HG03064 (cell line): ENCODE measurements around the gene CNGB1.
"Not testable (repeated sequence)": the region's sequence is repeated elsewhere in the genome, so short reads cannot be mapped to it uniquely, and the experiment has no call there.

Experiments
- ATAC-seq: cut with Tn5 transposase; IDR thresholded peaks from one replicate; pipeline ENCODE4 v1.9.1; 2021; ENCODE audit warnings: low read depth; ENCODE audit not compliant: unreplicated experiment

CNGB1 gene

GRCh38 chr16:57956270-57956808, 14.6 kb downstream of the CNGB1 start:
- ATAC-seq: no peak

DNA sequence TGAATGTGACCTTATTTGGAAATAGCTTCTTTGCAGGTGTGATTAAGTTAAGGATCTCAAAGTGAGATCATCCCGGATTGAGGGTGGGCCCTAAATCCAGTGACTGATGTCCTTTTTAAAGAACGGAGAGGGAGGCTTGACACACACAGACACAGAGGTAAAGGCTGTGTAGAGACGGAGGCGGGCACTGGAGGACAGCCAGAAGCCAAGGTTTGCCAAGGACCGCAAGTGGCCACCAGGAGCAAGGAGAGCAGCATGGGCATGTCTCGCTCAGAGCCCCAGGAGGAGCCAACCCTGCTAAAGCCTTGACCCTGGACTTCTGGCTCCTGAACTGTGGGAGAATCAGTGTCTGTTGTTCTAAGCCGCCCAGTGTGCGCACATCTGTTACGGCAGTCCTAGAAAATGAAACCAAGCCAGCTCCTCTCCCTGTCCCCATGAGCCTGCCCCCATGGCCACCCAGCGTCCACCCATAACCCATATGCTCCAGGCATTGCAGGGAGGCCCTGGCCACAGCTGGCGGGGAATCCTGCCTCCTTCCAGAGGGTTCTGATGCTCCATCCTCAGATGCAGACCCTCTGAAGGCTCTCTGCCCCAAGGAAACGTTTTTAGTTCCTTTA, 15.2 kb downstream of the CNGB1 start:
- ATAC-seq: no peak

DNA sequence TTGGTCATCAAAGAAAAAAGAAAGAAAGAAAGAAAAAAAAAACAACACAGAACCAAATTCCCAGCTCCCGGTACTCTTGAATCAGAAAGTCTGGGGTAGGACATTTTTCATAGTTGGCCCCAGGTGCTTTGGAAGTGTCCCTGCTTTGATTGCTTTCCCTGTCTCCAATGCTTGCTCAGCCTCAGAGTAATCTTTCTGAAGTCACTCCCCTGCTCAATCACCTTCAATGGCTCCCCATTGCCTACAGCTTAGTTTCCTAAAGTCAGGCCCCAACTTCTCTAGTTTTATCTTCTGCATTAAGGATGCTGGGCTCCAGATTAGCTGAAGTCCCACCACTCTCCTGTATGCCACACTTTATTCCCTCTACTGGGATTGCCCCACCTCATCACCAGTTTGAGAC, 17.1 kb downstream of the CNGB1 start:
- no peak for ATAC-seq

GRCh38 chr16:57952909-57953308, 18.0 kb downstream of the CNGB1 start:
- ATAC-seq: no peak

GRCh38 chr16:57951204-57951960, 19.5 kb downstream of the CNGB1 start:
- ATAC-seq: no peak

DNA sequence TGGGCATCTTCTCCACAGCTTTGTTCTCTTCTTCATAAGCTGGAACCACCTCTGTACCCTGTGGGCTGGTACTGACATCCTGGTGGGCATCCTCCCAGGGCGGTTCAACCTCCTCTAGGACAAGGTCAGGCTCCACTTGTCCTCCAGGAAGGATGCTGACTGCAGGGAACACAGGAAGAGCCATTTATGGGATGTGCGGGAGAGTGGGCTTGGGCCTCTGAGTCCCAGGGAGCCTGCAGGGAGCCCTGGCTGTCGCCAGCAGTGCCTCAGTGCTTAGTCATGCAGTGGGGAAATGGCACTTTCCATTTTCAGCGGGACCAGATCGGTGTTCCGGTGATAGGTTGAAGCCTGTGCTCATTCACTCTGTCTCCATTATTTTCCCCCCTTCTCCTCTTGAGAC, 20.5 kb downstream of the CNGB1 start:
- ATAC-seq: no peak

GRCh38 chr16:57949595-57950238, 21.2 kb downstream of the CNGB1 start:
- ATAC-seq: no peak

- no peak for ATAC-seq
Observed at GRCh38 chr16:57949013-57949412, 21.9 kb downstream of the CNGB1 start.

DNA sequence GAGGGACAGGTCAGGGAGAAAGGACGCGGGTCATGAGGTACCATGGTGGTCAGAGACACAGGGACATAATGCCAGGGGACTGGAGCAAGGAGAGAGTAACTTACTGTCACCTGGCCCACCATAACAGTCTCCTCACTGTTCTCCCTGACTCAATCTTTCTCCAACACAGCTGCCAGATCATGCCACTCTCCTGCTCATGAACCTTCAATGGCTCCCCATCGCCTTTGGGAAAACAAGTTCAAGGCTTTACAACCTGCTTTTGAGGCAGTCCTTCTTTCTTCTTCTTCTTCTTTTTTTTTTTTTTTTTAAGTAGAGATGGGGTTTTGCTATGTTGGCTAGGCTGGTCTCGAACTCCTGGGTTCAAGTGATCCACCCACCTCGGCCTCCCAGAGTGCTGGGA, 22.9 kb downstream of the CNGB1 start:
- no peak for ATAC-seq

- ATAC-seq: no peak
Observed at GRCh38 chr16:57947261-57947660, 23.7 kb downstream of the CNGB1 start.

- ATAC-seq: no peak
Observed at GRCh38 chr16:57946181-57946801, 24.6 kb downstream of the CNGB1 start.

DNA sequence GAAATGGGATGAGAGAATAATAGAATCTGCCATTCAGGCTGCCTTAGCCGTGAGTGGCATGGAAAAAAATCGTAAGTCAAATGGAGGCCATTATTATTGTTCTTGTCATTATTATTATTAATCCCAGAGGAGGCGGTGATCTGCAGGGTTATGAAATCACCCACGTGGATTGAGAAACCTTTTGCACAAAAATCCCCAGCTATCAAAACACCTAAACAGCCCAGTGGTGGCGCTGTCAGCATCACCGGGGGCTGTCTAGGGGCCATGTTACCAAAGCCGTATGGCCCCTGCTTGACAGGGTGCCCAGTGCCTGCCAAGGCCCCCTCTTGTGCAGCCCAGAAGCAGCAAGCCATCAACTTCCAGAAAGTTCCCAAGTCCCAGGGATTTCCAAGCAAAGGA, 25.2 kb downstream of the CNGB1 start:
- ATAC-seq: no peak

DNA sequence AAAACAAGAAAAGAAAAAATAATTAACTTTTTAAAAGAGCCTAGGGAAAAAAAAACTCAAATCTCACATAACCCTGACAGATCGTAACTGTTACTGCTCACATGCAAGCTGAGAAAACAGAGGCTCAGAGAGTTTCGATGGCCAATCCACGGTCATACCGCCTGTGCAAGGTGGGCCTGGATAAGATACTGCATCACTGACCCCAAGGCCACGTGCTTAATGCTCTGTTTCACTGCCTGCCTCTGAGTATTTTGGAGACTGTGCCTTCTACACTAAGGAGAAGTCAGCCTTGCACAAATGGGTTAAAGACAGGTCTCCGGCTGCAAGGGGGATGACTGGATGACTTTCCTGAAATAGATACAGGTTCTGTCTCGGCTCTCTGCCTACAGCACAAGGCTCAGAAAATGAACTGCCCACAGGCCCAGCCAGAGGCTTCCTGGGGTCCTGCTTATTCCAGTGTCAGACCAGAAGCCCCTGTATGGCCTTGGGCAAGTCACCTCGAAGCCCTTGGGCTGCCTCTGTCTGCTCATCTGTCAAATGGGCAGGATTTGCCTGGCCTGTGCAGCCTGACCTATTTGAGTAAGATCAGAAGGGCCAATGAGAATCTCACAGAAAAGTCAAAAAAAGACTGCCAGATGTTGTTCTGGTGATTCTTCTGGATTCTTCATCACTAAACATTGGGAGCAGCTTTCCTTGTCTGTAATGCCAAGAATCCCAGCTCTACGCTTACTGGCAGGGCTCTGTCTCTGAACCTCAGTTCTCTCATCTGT, 25.8 kb downstream of the CNGB1 start:
- no peak for ATAC-seq

GRCh38 chr16:57943381-57943780, 27.5 kb downstream of the CNGB1 start:
- not testable (repeated sequence) for ATAC-seq

GRCh38 chr16:57941901-57942300, 29.0 kb downstream of the CNGB1 start:
- ATAC-seq: not testable (repeated sequence)

DNA sequence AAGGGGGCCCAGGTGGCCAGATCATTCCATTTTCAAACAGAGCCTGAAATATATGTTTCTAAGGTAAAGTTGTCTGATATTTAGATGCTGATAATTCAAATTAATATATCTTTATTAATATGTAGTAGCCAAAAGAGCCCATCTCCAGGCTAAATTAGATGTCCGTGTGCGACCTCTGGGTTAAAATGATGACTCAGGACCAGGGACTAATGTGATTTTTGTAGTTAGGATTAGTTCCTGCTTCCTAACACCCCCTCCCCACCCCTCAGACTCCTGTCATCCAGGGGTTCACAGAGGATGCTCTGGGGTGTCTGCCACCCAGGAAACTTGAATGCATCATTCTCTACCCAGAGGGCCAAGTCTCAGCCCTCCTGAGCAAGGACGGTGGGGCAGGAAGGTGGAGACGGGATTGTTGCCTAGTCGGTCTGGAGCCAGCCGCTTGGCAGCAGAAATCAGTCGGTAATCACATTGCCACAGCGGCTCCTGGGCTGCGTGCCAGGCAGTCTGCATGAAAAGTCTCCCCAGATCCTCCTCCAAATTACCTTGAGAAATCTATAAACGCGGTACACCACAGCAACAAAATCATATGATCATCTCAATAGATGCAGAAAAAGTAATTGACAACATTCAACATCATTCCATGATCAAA, 29.8 kb downstream of the CNGB1 start:
- ATAC-seq: no peak

- no peak for ATAC-seq
Observed at GRCh38 chr16:57940382-57940966, 30.5 kb downstream of the CNGB1 start.

DNA sequence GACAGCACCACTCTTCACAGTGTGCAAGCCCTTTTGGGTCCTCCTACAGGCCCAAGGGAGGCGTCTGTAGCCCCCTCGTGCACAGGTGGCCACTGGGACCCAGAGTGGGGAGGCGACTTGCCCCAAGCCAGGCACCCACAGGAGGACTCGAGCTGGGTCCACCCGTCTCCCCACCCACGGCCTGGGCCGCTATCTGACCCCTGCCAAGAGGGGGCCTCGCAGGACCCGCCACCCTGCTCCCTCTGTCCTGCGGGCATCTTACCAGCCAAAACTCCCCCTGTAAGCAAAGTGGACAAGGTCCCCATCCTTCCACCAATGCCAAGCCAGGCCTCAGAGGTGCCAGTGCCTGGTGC, 31.1 kb downstream of the CNGB1 start:
- ATAC-seq: no peak
